ENCODE results near the gene PRR33.

PRR33 gene

DNA sequence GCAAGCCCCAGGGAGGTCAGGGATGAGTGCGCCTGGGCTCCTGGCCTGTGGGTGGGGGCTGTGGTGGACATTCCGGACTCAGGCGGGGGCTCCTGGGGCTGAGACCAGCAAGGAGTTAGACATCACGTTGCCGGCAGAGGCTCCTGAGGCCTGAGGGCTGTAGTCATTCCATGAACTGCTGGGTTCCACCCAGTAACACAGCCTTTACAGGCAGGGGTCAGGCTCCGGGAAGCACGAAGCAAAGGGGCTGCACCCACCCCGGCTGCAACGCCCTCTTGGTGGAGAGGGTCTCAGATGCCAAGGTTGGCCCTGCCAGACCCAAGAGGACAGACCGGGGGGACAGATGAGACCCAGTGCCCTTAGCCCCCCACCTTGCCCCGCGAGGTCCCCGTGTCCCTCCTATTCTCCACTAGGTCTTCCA is 36.8 kb upstream of the PRR33 start:
- no peak for DNase-seq (ENCODE audit: insufficient read length, low spot score)
- FAIRE-seq = no peak

- no peak for FAIRE-seq
- DNase-seq (ENCODE audit: insufficient read length, low spot score) = no peak
These were observed 36.3 kb upstream of the PRR33 start for GRCh38 chr11:1927848-1928469.

GRCh38 chr11:1927026-1927847 is 35.5 kb upstream of the PRR33 start:
- FAIRE-seq (no peak), DNase-seq (ENCODE audit: insufficient read length, low spot score) (no peak)

DNA sequence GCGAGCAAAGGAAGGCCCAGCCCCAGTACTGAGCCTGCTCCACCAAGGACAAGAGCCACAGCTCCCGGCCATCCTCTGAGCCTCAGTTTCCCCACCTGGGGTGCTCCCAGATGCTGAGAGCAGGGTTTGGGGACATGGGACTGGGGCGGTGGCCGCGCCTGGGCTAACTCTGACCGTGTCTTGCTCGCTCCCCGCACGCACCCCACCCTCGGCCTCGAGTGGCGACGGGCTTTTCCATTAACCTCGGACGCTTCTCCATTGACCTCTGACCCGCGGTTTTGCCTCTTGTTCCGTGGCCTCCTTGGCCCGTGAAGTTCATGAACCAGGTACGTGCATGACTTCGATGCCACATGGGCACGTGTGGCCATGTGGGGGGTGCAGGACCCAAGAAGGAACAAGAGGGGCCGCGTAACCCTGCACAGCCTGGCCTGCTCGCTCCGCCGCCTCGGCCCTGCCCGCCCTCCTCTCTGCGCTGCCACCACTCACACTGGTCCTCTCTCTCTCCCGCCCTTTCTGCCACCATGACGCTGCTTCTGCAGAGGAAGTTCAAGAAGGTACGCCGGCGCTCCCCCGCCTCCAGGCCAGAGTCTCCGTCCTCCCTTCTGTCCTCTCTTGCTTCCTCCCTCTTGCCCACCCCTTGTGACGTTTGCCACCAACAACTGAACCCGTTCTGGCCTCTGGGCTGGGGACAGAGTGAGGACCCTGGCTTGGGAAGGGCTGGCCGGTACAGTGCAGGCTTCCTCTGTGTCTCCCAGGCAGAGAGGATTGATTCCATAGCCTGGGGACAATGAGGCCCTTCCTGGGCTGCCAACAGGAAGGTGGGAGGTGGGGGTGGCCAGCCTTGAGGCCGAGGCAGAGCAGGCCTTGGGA is 34.7 kb upstream of the PRR33 start:
- FAIRE-seq (no peak), DNase-seq (ENCODE audit: insufficient read length, low spot score) (no peak)

GRCh38 chr11:1925373-1926155 is 33.9 kb upstream of the PRR33 start:
- DNase-seq (ENCODE audit: insufficient read length, low spot score) = no peak
- no peak for FAIRE-seq

DNA sequence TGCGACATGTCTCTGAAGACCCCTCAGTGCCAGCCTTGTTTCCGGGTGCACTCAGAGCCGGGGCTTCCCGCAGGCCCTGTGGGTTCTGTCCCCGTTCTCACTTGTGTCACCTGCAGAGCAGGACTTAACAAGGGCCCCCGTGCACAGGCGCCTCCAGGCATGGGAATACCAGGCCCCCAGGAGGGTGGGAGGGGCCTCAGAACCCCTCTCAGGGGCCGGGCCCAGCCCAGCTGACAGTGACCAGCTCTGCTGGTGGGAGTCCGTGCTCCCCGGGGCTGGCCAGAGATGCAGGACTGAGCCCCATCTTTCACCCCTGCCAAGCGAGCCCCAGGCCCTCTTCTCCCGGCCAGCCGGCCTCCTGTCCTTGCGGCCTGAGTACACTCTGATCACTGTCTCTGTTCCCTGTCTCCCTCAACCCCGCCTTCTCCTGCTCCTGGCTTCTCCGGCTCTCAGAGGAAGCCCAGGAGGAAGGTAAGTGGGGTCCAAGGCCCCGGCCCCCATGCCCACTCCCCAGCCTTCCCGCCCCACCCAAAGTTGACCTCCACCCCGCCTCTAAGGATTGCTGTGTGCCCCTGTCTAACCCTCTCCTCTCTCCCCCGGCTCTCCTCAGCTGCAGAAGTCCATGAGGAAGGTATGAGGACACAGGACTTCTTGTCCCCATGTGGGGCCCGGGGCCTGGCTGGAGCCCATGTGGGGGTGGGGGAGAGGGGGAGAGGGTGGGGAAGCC is 33.1 kb upstream of the PRR33 start:
- DNase-seq (ENCODE audit: insufficient read length, low spot score) (no peak), FAIRE-seq (no peak)

DNA sequence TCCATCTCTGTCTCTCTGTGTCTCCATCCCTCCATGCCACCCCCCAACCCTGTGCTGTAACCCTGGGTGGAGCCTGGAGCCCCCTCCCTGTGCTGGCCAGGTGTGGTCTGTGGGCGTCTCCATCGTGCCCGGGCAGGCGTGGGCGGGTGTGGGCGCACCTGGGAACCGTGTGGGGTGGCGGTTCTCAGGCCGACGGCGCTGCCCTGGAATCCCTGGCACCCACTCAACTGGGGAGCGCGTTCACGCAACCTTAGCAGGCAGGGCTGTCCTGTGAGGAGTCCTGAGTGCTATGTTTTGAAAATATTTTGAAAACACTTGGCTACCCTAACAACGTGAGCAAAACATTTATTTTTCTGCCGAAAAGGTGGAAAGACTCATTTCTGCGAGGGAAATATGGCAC is 32.5 kb upstream of the PRR33 start:
- FAIRE-seq (no peak), DNase-seq (ENCODE audit: insufficient read length, low spot score) (no peak)

- DNase-seq (ENCODE audit: insufficient read length, low spot score) (no peak), FAIRE-seq (no peak)
These were observed 31.7 kb upstream of the PRR33 start for GRCh38 chr11:1923201-1923956.

- no peak for DNase-seq (ENCODE audit: insufficient read length, low spot score)
- no peak for FAIRE-seq
These were observed 30.9 kb upstream of the PRR33 start for GRCh38 chr11:1922481-1923081.

DNA sequence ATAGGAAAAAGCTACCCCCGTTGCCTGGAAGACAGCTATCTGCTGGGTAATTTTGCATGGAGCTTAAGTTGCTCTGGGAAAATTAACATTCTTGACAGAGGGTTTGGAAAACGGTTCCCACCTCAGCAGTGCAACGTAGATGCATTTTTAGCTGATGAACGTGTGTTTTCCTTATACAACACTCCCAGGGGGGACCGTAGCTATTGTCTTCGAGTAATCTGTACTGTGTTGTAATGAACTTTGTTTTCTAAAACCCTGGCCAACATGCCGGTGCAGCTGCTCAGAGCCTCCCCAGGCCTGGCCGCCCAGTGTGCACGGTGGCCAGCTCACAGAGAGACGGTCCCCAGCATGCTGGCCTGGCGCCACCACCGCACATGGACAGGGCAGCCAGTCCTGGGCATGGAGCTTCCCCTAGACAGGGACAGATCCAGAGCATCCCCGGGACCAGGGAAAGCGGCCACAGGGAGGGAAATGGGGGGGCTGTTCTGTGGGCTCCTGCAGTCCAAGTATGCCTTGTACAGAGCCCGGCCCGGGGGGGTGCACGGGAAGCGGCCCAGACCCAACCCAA is 30.0 kb upstream of the PRR33 start:
- DNase-seq (ENCODE audit: insufficient read length, low spot score) (no peak), FAIRE-seq (no peak)

- FAIRE-seq = no peak
- DNase-seq (ENCODE audit: insufficient read length, low spot score) = no peak
These were observed 29.3 kb upstream of the PRR33 start for GRCh38 chr11:1920909-1921573.

DNA sequence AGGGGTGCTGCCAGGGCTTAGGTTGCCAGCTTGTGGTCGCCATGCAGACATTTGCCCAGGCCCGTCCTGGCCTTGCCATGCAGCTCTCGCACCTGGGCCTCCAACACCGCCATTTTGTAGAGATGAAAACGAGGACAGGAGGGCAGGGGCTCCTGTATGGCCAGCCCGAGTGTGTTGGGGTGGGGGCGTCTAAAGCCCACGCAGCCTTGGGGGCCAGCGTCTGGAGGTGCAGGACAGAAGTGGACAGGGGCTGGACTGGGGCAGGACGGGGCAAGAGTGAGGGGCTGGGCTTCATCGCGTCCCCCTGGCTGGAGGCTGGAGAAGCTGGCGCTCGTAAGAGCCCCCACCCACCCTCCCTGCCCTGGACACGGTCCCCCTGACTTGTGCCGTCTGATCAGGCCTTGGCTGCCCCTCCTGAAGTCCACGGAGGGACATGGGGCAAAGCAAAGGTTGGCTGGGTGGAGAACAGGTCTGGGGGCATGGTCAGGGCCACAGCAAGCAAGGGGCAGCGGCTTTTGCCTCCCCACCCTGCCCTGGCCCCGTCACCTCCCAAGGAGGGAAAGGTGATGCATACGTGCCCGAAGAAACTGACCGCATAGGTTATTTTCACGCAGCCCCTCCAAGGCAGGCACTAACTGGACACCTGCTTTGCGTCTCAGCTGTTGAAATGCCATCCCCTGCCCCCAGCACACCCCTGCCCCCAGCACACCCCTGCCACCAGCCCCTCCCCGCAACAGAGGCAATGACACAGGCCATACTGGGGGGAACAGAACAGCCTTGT is 28.6 kb upstream of the PRR33 start:
- no peak for DNase-seq (ENCODE audit: insufficient read length, low spot score)
- no peak for FAIRE-seq

GRCh38 chr11:1919391-1920127 is 27.9 kb upstream of the PRR33 start, which contains the start of gene TNNT3:
TSS of gene TNNT3 (plus strand) at chr11:1919703. CDS start at chr11:1922875, 3,172 bp downstream.
- no peak for FAIRE-seq
- no peak for DNase-seq (ENCODE audit: insufficient read length, low spot score)

DNA sequence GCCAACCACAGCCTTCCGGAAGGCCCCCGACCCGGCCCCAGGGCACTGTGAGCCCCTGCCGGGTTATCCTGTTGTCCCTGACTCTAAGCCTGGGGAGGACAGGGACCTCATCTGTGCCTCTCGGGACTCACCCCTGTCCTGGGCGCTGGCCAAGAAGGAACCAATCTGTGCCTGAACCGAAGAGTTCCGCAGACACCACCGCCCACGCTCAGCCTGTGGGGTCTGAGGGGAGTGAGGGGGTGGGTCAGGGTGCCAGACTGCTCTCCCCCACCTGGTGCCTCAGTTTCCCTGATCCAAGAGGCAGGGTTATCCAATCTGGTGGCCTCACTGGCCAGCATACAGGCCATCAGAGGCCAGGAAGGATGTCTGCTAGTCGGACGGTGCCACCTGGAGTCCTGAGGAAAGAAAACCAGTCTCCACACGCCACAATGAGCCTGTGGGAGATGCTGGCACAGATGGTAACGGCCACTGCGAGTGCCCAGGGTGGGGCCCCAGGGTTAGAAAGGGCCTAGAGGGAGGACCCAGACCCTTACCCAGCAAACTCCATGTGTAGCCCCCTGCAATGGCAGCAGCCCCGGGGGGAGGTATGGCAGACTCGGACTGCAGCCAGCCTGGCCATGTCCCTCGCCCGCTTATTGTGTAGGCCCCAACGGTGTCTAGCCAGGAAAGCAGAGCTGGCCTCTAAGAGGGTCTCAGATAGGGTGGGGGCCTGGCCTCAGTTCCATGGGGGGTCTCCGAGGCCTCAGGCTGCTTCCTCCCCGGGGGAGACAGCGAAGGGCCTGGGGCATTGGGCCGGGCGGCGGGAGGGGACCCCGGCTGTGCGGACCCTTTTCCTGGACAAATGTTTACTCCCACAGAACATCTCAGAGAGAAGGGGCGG is 27.0 kb upstream of the PRR33 start:
- FAIRE-seq (no peak), DNase-seq (ENCODE audit: insufficient read length, low spot score) (no peak)
